CD4-positive, CD25-positive, alpha-beta regulatory T cell (primary cell): ENCODE results near the gene KRTAP10-3. TPM values are rescaled to one million over a fixed set of nuclear protein-coding genes. Genes with fewer than 3 reads are reported as not detected.

Experiments
- ATAC-seq, 2 donors: fragments of 150-1000 bp; cut with Tn5 transposase; one replicate each; pipeline ENCODE4 v1.10.0; 2021; ENCODE audit warnings: low read depth in 2 of 2, moderate number of reproducible peaks in 2 of 2, moderate library complexity in 1 of 2
- DNase-seq, 3 donors: peaks; one replicate each; pipeline versions ENCODE4 v3.0.0 to v3.0.0-alpha.2; 2012 to 2022; ENCODE audit warnings: mixed read lengths in 1 of 3
- H3K27ac ChIP-seq: one replicate; pipeline ENCODE4 v1.7.0; 2013; ENCODE audit warnings: mild to moderate bottlenecking, low read length; ENCODE audit not compliant: insufficient read depth, poor library complexity, severe bottlenecking
- H3K27me3 ChIP-seq: one replicate; pipeline ENCODE4 v1.7.0; 2013; ENCODE audit warnings: low read length; ENCODE audit not compliant: control insufficient read depth, insufficient read depth
- H3K36me3 ChIP-seq: one replicate; pipeline ENCODE4 v1.7.0; 2013; ENCODE audit warnings: mild to moderate bottlenecking, low read length, moderate library complexity; ENCODE audit not compliant: control insufficient read depth, insufficient read depth
- H3K4me1 ChIP-seq: 2 replicates; pipeline ENCODE4 v1.7.0; 2013; ENCODE audit warnings: mild to moderate bottlenecking, low read length; ENCODE audit not compliant: insufficient read depth, control insufficient read depth, poor library complexity, severe bottlenecking
- H3K4me3 ChIP-seq: one replicate; pipeline ENCODE4 v1.7.0; 2013; ENCODE audit warnings: low read depth, mild to moderate bottlenecking, low read length, moderate library complexity
- H3K9me3 ChIP-seq, 2 experiments: 1 replicate in 1 of 2; 2 replicates in 1 of 2; pipeline ENCODE4 v1.7.0; 2013; ENCODE audit warnings: low read length in 2 of 2, mild to moderate bottlenecking in 1 of 2, moderate library complexity in 1 of 2; ENCODE audit not compliant: control insufficient read depth in 2 of 2
- H3K27ac Mint-ChIP-seq, 3 donors: one replicate each; pipeline ENCODE4 v1.8.0; 2020 to 2022; ENCODE audit warnings: mild to moderate bottlenecking in 3 of 3, mixed read lengths in 3 of 3, moderate library complexity in 2 of 3
- H3K27me3 Mint-ChIP-seq: one replicate; pipeline ENCODE4 v1.8.0; 2022; ENCODE audit warnings: mild to moderate bottlenecking, mixed read lengths
- H3K36me3 Mint-ChIP-seq: one replicate; pipeline ENCODE4 v1.8.0; 2020; ENCODE audit warnings: mixed read lengths
- H3K4me1 Mint-ChIP-seq, 4 donors: one replicate each; pipeline ENCODE4 v1.8.0; 2020 to 2022; ENCODE audit warnings: mixed read lengths in 4 of 4, mild to moderate bottlenecking in 1 of 4
- H3K4me3 Mint-ChIP-seq, 4 donors: one replicate each; pipeline ENCODE4 v1.8.0; 2020 to 2022; ENCODE audit warnings: mild to moderate bottlenecking in 4 of 4, mixed read lengths in 4 of 4, moderate library complexity in 3 of 4
- H3K9me3 Mint-ChIP-seq, 7 donors: one replicate each; pipeline ENCODE4 v1.8.0; 2020 to 2022; ENCODE audit warnings: mixed read lengths in 7 of 7, mild to moderate bottlenecking in 3 of 7, moderate library complexity in 2 of 7
- polyA plus RNA-seq, 4 donors: library from polyadenylated mRNA; unstranded; fragments of 300-500 nt; fragmentation: Illumina TruSeq; gene quantifications; one replicate each; pipeline ENCODE4 v1.2.3, GENCODE V29; 2021
- total RNA-seq: library from RNA; stranded (reverse); gene quantifications from one replicate; pipeline ENCODE4 v1.2.3, GENCODE V29; 2022

Gene KRTAP10-3
- total and polyA plus RNA-seq, 5 donors from 2014 or later, result not detected

- no peak for DNase-seq
- H3K36me3 ChIP-seq, result no peaks in the 10 kb centered on the region
Observed at GRCh38 chr21:44518686-44519085, 39.9 kb downstream of the KRTAP10-3 start.

GRCh38 chr21:44517175-44517899 is 41.3 kb downstream of the KRTAP10-3 start:
- H3K36me3 Mint-ChIP-seq, result no peaks in the 10 kb centered on the region
- peaks cover 0 to 2% (median 0%) of the 10 kb centered on the region in 7 donors for H3K9me3 Mint-ChIP-seq
- H3K27me3 Mint-ChIP-seq, result peaks cover 8% of the 10 kb centered on the region
- H3K27ac ChIP-seq, result no peak overlapping the region
- H3K4me1 Mint-ChIP-seq, result peaks cover 0 to 6% (median 2%) of the 10 kb centered on the region in 4 donors
- no peak for ATAC-seq
- H3K36me3 ChIP-seq, result no peaks in the 10 kb centered on the region
- no peaks in the 10 kb centered on the region for H3K9me3 ChIP-seq
- H3K27me3 ChIP-seq, result no peaks in the 10 kb centered on the region
- no peak overlapping the region for H3K4me3 Mint-ChIP-seq
- DNase-seq, result peak in 1 of 3 donors; percentile 13
- H3K4me3 ChIP-seq, result no peak overlapping the region
- H3K4me1 ChIP-seq, result no peaks in the 10 kb centered on the region
- peak overlapping the region in 1 of 3 donors; percentile 18 for H3K27ac Mint-ChIP-seq

More at GRCh38 chr21:44518686-44519085, 39.9 kb downstream of the KRTAP10-3 start:
- peaks cover 8% of the 10 kb centered on the region for H3K27me3 Mint-ChIP-seq
- Histone ChIP-seq H3K4me3 (no peak overlapping the region), H3K4me1 (no peaks in the 10 kb centered on the region), H3K27ac (no peak overlapping the region), H3K9me3 (no peaks in the 10 kb centered on the region), H3K27me3 (no peaks in the 10 kb centered on the region)
- H3K36me3 Mint-ChIP-seq, result no peaks in the 10 kb centered on the region
- H3K27ac Mint-ChIP-seq, result no peak overlapping the region
- H3K9me3 Mint-ChIP-seq, result peaks cover 0 to 2% (median 0%) of the 10 kb centered on the region in 7 donors
- no peak for ATAC-seq
- peaks cover 0 to 6% (median 2%) of the 10 kb centered on the region in 4 donors for H3K4me1 Mint-ChIP-seq
- no peak overlapping the region for H3K4me3 Mint-ChIP-seq

- Mint-ChIP-seq H3K27ac (no peak overlapping the region), H3K4me3 (no peak overlapping the region), H3K36me3 (no peaks in the 10 kb centered on the region), H3K27me3 (peaks cover 8% of the 10 kb centered on the region), H3K9me3 (peaks cover 0 to 3% (median 0%) of the 10 kb centered on the region in 7 donors), H3K4me1 (peaks cover 0 to 6% (median 2%) of the 10 kb centered on the region in 4 donors)
- Histone ChIP-seq H3K27me3 (no peaks in the 10 kb centered on the region), H3K4me3 (no peak overlapping the region), H3K27ac (no peak overlapping the region), H3K36me3 (no peaks in the 10 kb centered on the region), H3K4me1 (no peaks in the 10 kb centered on the region), H3K9me3 (no peaks in the 10 kb centered on the region)
- no peak for ATAC-seq
- no peak for DNase-seq
Observed at GRCh38 chr21:44516828-44517174, 41.8 kb downstream of the KRTAP10-3 start.

- Mint-ChIP-seq H3K27me3 (peaks cover 8% of the 10 kb centered on the region), H3K36me3 (no peaks in the 10 kb centered on the region), H3K27ac (no peak overlapping the region), H3K4me3 (no peak overlapping the region), H3K9me3 (peaks cover 0 to 3% (median 0%) of the 10 kb centered on the region in 7 donors), H3K4me1 (peaks cover 0 to 6% (median 2%) of the 10 kb centered on the region in 4 donors)
- H3K27me3 ChIP-seq, result no peaks in the 10 kb centered on the region
- no peak overlapping the region for H3K27ac ChIP-seq
- H3K4me1 ChIP-seq, result no peaks in the 10 kb centered on the region
- no peak for DNase-seq
- no peaks in the 10 kb centered on the region for H3K36me3 ChIP-seq
- no peak for ATAC-seq
- no peaks in the 10 kb centered on the region for H3K9me3 ChIP-seq
- H3K4me3 ChIP-seq, result no peak overlapping the region
Observed at GRCh38 chr21:44516342-44516741, 42.3 kb downstream of the KRTAP10-3 start.

GRCh38 chr21:44515359-44516165 is 43.0 kb downstream of the KRTAP10-3 start:
- H3K27me3 ChIP-seq, result no peaks in the 10 kb centered on the region
- no peak overlapping the region for H3K27ac ChIP-seq
- H3K9me3 ChIP-seq, result no peaks in the 10 kb centered on the region
- Mint-ChIP-seq H3K9me3 (peaks cover 0 to 3% (median 0%) of the 10 kb centered on the region in 7 donors), H3K4me1 (peaks cover 0 to 6% (median 2%) of the 10 kb centered on the region in 4 donors), H3K4me3 (no peak overlapping the region), H3K27ac (peak overlapping the region in 1 of 3 donors; percentile 26), H3K27me3 (peaks cover 8% of the 10 kb centered on the region), H3K36me3 (no peaks in the 10 kb centered on the region)
- ATAC-seq, result no peak
- no peak for DNase-seq
- H3K36me3 ChIP-seq, result no peaks in the 10 kb centered on the region
- H3K4me1 ChIP-seq, result peaks cover 5% of the 10 kb centered on the region
- no peak overlapping the region for H3K4me3 ChIP-seq

GRCh38 chr21:44514746-44515358 is 43.7 kb downstream of the KRTAP10-3 start:
- no peaks in the 10 kb centered on the region for H3K27me3 ChIP-seq
- no peak for ATAC-seq
- no peak for DNase-seq
- no peaks in the 10 kb centered on the region for H3K9me3 ChIP-seq
- Mint-ChIP-seq H3K27ac (peak overlapping the region in 1 of 3 donors; percentile 36), H3K4me3 (no peak overlapping the region), H3K36me3 (no peaks in the 10 kb centered on the region), H3K27me3 (peaks cover 8% of the 10 kb centered on the region), H3K4me1 (peaks cover 0 to 6% (median 2%) of the 10 kb centered on the region in 4 donors), H3K9me3 (peaks cover 0 to 3% (median 0%) of the 10 kb centered on the region in 7 donors)
- no peaks in the 10 kb centered on the region for H3K36me3 ChIP-seq
- H3K4me1 ChIP-seq, result peaks cover 9% of the 10 kb centered on the region
- no peak overlapping the region for H3K4me3 ChIP-seq
- no peak overlapping the region for H3K27ac ChIP-seq

- Mint-ChIP-seq H3K36me3 (no peaks in the 10 kb centered on the region), H3K9me3 (peaks cover 0 to 3% (median 0%) of the 10 kb centered on the region in 7 donors), H3K27ac (no peak overlapping the region), H3K4me1 (peaks cover 0 to 6% (median 2%) of the 10 kb centered on the region in 4 donors), H3K4me3 (no peak overlapping the region), H3K27me3 (peaks cover 8% of the 10 kb centered on the region)
- no peaks in the 10 kb centered on the region for H3K27me3 ChIP-seq
- H3K4me1 ChIP-seq, result peaks cover 9% of the 10 kb centered on the region
- no peak overlapping the region for H3K4me3 ChIP-seq
- H3K9me3 ChIP-seq, result no peaks in the 10 kb centered on the region
- no peak overlapping the region for H3K27ac ChIP-seq
- no peak for ATAC-seq
- no peak for DNase-seq
- no peaks in the 10 kb centered on the region for H3K36me3 ChIP-seq
Observed at GRCh38 chr21:44514218-44514520, 44.4 kb downstream of the KRTAP10-3 start.
